Measurements from ENCODE around the gene GALNT18. TPM values are rescaled to one million over a fixed set of nuclear protein-coding genes. Genes with fewer than 3 reads are reported as not detected.
A peak's percentile ranks its signal among the peaks of the same experiment; 100 is the strongest.
"Not testable (repeated sequence)": the region's sequence is repeated elsewhere in the genome, so short reads cannot be mapped to it uniquely, and the experiment has no call there.

Gene GALNT18
- total RNA-seq, 1 donor: 2.4 TPM

DNA sequence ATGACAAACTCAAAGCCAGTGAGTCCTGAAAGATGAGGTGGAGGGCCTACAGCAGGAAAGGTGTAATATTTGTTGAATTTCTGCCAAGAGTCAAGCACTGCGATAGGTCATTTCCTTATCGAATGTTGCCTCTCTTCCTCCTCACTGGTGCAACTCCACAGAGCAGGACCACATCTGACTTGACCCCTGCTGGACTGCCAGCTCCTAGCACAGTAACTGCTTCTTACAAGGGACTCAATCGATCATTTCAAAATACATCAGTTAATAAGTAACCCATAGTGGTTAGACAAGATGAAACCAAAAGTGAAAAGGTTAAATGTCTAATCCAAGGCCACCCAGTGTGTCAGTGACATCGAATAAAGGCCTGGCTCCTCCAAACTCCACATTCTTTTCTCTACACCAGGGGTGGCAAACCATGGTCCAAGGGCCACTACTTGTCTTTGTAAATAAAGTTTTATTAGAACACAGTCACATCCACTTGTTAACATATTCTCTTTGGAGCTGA, 170.3 kb downstream of the GALNT18 start:
- DNase-seq (ENCODE audit: low read depth): no peak
- TF ChIP-seq, protein P1, sequence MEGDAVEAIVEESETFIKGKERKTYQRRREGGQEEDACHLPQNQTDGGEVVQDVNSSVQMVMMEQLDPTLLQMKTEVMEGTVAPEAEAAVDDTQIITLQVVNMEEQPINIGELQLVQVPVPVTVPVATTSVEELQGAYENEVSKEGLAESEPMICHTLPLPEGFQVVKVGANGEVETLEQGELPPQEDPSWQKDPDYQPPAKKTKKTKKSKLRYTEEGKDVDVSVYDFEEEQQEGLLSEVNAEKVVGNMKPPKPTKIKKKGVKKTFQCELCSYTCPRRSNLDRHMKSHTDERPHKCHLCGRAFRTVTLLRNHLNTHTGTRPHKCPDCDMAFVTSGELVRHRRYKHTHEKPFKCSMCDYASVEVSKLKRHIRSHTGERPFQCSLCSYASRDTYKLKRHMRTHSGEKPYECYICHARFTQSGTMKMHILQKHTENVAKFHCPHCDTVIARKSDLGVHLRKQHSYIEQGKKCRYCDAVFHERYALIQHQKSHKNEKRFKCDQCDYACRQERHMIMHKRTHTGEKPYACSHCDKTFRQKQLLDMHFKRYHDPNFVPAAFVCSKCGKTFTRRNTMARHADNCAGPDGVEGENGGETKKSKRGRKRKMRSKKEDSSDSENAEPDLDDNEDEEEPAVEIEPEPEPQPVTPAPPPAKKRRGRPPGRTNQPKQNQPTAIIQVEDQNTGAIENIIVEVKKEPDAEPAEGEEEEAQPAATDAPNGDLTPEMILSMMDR (IDR thresholded peaks at IDR 0.05; ENCODE audit: insufficient read depth, low read length): no peak

DNA sequence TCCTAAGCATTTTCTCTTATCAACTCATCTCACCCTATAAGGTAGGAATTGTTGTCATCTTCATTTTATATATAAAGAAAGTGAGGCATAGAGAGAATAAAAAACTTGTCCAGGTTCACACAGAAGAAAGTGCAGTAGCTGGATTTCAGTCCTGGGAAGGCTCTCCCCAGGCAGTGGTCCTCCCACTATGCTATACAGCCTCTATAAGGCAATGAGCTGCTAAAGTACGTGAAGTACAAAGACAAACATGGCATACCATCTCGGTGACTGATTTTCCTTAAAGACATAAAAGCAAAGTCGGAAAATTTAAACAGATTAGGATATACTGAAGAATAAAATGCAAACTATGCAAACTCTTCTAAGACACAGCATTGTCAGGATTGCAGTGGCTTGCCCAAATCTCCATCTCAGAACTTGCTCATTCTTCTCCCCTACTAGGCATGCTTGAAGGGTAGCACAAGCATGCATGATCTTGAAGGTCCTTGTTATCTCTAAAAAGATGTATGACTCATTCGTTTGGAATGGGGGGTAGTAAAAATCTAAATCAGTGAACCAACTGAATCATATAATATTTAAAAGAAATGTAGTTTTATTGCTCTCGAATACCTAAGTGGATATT, 171.0 kb downstream of the GALNT18 start:
- DNase-seq (ENCODE audit: low read depth): peak; percentile 68
- TF ChIP-seq, protein P1 (IDR thresholded peaks at IDR 0.05; ENCODE audit: insufficient read depth, low read length): no peak

More for the DNA sequence above, 170.3 kb downstream of the GALNT18 start:
- H3K4me3 ChIP-seq (ENCODE audit: low read depth, low read length): no peak overlapping the region

DNA sequence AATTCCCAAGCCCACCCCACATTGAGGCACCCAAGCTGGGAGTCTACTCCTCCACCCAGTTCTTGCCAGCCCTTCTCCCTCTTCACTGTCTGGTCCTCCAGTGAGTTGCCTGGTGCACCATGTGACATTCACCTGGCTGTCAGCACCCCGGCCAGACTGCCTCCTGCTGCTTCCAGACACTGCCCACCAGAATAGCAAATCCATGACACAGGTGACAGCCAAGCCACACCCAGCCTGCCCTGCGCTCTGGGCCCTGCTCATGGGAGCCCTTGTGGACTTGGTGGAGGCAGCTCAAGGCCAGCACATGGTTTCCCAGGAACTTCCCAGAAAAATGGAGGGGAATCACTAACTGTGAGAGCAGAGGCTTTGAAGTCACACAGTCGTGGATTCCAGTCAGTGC, 172.5 kb downstream of the GALNT18 start:
- DNase-seq (ENCODE audit: low read depth): no peak
- TF ChIP-seq, protein P1 (IDR thresholded peaks at IDR 0.05; ENCODE audit: insufficient read depth, low read length): no peak
- H3K4me3 ChIP-seq (ENCODE audit: low read depth, low read length): no peak overlapping the region

More for the DNA sequence above, 171.0 kb downstream of the GALNT18 start:
- H3K4me3 ChIP-seq (ENCODE audit: low read depth, low read length): no peak overlapping the region

DNA sequence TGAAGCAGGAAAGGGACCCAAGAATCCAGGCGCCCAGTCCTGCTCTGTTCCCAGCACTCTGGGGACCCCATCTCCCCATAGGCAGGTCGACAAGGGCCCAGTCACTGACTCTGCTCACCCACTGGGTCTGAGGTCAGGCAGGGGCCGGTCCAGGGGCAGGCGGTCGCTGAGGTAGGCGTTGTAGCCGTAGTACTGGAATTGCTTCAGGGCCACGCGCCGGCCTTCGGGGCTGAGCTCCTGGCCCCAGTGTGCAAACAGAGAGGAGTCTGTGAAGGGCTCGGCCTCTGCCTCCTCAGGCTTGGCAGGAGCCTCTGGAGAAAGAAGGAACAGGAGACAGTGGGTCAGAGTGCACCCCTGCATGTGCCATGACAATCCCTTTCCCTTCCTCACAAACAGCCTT, 173.2 kb downstream of the GALNT18 start:
- no peak for DNase-seq (ENCODE audit: low read depth)
- TF ChIP-seq, protein P1 (IDR thresholded peaks at IDR 0.05; ENCODE audit: insufficient read depth, low read length): no peak
- H3K4me3 ChIP-seq (ENCODE audit: low read depth, low read length): no peak overlapping the region

DNA sequence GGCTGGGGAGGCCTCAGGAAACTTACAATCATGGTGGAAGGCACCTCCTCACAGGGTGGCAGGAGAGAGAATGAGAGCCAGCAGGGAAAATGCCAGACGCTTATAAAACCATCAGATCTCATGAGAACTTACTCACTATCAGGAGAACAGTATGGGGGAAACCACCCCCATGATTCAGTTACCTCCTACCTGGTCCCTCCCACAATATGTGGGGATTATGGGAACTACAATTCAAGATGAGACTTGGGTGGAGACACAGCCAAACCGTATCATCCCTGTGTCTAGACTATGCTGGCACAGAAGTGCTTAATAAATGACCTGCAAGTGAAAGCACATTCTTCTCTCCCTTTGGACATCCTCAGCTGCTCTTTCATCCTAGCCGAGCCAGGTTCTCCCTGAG, 174.2 kb downstream of the GALNT18 start:
- not testable (repeated sequence) for H3K4me3 ChIP-seq (ENCODE audit: low read depth, low read length); DNase-seq (ENCODE audit: low read depth)

DNA sequence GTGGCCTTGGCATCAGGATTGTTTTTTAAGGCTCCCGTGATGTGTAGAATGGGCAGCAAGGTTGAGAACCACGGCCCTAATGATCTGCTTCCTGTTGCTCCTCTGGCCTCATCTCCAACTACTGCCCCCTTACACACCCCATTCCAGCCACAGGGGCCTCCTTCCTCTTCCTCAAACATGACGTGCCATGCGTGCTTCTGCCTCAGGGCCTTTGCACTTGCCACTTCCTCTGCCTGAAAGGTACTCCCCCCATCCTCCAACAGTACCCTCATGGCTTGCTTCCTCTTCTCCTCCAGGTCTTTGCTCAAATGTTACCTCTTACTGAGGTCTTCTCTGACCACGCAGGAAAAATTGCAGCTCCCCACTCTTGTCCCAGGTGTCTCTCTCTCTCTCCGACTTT, 174.8 kb downstream of the GALNT18 start:
- TF ChIP-seq, protein P1 (IDR thresholded peaks at IDR 0.05; ENCODE audit: insufficient read depth, low read length): no peak
- no peak overlapping the region for H3K4me3 ChIP-seq (ENCODE audit: low read depth, low read length)
- DNase-seq (ENCODE audit: low read depth): no peak

DNA sequence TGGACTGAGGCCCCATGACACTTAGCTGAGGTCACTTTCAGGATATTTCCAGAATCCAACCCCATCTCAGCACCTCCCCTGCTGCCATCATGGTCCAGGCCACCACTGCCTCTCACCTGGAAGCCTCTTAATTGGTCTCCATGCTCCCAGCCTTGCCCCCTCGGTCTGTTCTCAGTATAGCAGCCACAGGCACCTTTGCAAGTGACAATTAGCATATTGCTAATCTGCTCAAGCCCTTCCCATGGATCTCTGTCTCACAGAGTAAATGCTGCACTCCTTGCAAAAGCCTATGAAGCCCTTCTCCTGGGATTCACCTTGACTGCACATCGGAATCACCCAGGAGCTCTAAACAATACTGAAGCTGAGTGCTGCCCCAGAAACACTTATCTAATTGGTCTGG, 175.2 kb downstream of the GALNT18 start:
- DNase-seq (ENCODE audit: low read depth): no peak
- TF ChIP-seq, protein P1 (IDR thresholded peaks at IDR 0.05; ENCODE audit: insufficient read depth, low read length): no peak
- H3K4me3 ChIP-seq (ENCODE audit: low read depth, low read length): no peak overlapping the region
